Osteocyte (in vitro differentiated cells): Measurements from ENCODE around the gene DPP10. TPM values are rescaled to one million over a fixed set of nuclear protein-coding genes. Genes with fewer than 3 reads are reported as not detected.
"Not testable (repeated sequence)": the region's sequence is repeated elsewhere in the genome, so short reads cannot be mapped to it uniquely, and the experiment has no call there.

ENCODE experiments used
- DNase-seq: peaks from one replicate; pipeline ENCODE4 v3.0.0; 2021; ENCODE audit warnings: mixed read lengths; ENCODE audit not compliant: unreplicated experiment; ENCODE audit errors: extremely low spot score
- H3K27ac Mint-ChIP-seq: one replicate; pipeline ENCODE4 v1.8.0; 2021; ENCODE audit warnings: mild to moderate bottlenecking, mixed read lengths; ENCODE audit not compliant: unreplicated experiment
- H3K27me3 Mint-ChIP-seq: one replicate; pipeline ENCODE4 v1.8.0; 2021; ENCODE audit warnings: mixed read lengths; ENCODE audit not compliant: unreplicated experiment
- H3K36me3 Mint-ChIP-seq: one replicate; pipeline ENCODE4 v1.8.0; 2021; ENCODE audit warnings: mixed read lengths; ENCODE audit not compliant: unreplicated experiment
- H3K4me1 Mint-ChIP-seq: one replicate; pipeline ENCODE4 v1.8.0; 2021; ENCODE audit warnings: mixed read lengths; ENCODE audit not compliant: unreplicated experiment
- H3K4me3 Mint-ChIP-seq: one replicate; pipeline ENCODE4 v1.8.0; 2021; ENCODE audit warnings: mild to moderate bottlenecking, moderate library complexity, mixed read lengths; ENCODE audit not compliant: unreplicated experiment
- H3K9me3 Mint-ChIP-seq: one replicate; pipeline ENCODE4 v1.8.0; 2021; ENCODE audit warnings: mixed read lengths; ENCODE audit not compliant: unreplicated experiment
- CTCF ChIP-seq: fragments of 200-600 bp; sonication (generic); IDR thresholded peaks from 2 replicates; pipeline ENCODE4 v1.5.0; 2021; ENCODE audit warnings: antibody characterized with exemption, mild to moderate bottlenecking, moderate library complexity
- total RNA-seq: library from RNA; stranded (reverse); gene quantifications from 2 replicates; pipeline ENCODE4 v1.2.1, GENCODE V29; 2021

The DPP10 gene
- total RNA-seq, 1 donor from 2014 or later: not detected

DNA sequence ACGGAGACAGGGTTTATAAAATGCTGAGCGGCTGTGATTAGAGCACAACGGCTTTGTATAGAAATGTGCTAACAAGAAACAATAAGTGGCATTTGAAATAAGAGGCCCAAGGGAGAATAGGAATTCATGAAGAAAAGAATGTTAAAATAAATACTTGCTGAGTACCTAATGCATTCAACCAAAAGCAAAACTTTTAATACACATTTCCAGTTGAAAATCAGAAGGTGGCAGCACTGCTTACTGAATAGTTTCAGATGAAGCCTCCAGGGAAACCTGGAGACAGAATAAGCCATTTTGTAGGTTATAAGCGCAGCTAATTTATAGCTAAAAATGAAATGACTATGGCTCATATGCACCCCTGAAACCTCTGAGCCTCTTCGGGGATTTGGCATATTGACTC is 286.6 kb downstream of the DPP10 start:
- H3K4me1 Mint-ChIP-seq: no peaks in the 10 kb centered on the region
- H3K9me3 Mint-ChIP-seq: peaks cover 5% of the 10 kb centered on the region
- H3K27me3 Mint-ChIP-seq: no peaks in the 10 kb centered on the region
- no peaks in the 10 kb centered on the region for H3K36me3 Mint-ChIP-seq
- no peak for TF ChIP-seq CTCF
- no peak overlapping the region for H3K4me3 Mint-ChIP-seq
- no peak overlapping the region for H3K27ac Mint-ChIP-seq
- no peak for DNase-seq

- Mint-ChIP-seq H3K9me3 (peaks cover 13% of the 10 kb centered on the region), H3K4me1 (no peaks in the 10 kb centered on the region), H3K27me3 (no peaks in the 10 kb centered on the region), H3K36me3 (no peaks in the 10 kb centered on the region), H3K27ac (no peak overlapping the region), H3K4me3 (no peak overlapping the region)
- TF ChIP-seq CTCF: no peak
- no peak for DNase-seq
These were observed 292.7 kb downstream of the DPP10 start for GRCh38 chr2:114735126-114735525.

- no peaks in the 10 kb centered on the region for H3K36me3 Mint-ChIP-seq
- H3K27me3 Mint-ChIP-seq: no peaks in the 10 kb centered on the region
- H3K4me1 Mint-ChIP-seq: no peaks in the 10 kb centered on the region
- no peak overlapping the region for H3K4me3 Mint-ChIP-seq
- H3K9me3 Mint-ChIP-seq: peaks cover 10% of the 10 kb centered on the region
- no peak for DNase-seq
- no peak for TF ChIP-seq CTCF
- H3K27ac Mint-ChIP-seq: no peak overlapping the region
These were observed 299.8 kb downstream of the DPP10 start for GRCh38 chr2:114742245-114742644.

- Mint-ChIP-seq H3K27me3 (no peaks in the 10 kb centered on the region), H3K27ac (no peak overlapping the region), H3K4me3 (no peak overlapping the region), H3K9me3 (peaks cover 5% of the 10 kb centered on the region), H3K4me1 (no peaks in the 10 kb centered on the region), H3K36me3 (no peaks in the 10 kb centered on the region)
- no peak for DNase-seq
- TF ChIP-seq CTCF: no peak
These were observed 303.3 kb downstream of the DPP10 start for GRCh38 chr2:114745700-114746099.

DNA sequence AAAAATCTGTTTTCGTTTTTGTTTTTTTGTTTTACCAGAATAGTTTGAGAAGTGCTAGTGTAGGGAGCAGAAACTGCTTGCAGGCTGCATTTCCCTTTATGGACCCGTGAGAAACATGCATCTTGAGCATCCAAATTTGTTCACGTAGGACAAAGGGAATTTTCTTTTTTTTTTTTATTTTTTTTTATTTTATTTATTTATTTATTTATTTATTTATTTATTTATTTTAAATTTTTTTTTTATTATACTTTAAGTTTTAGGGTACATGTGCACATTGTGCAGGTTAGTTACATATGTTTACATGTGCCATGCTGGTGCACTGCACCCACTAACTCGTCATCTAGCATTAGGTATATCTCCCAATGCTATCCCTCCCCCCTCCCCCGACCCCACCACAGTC is 305.7 kb downstream of the DPP10 start:
- H3K4me3 Mint-ChIP-seq, DNase-seq, H3K9me3 Mint-ChIP-seq, H3K36me3 Mint-ChIP-seq, H3K4me1 Mint-ChIP-seq, H3K27me3 Mint-ChIP-seq, H3K27ac Mint-ChIP-seq: not testable (repeated sequence)

DNA sequence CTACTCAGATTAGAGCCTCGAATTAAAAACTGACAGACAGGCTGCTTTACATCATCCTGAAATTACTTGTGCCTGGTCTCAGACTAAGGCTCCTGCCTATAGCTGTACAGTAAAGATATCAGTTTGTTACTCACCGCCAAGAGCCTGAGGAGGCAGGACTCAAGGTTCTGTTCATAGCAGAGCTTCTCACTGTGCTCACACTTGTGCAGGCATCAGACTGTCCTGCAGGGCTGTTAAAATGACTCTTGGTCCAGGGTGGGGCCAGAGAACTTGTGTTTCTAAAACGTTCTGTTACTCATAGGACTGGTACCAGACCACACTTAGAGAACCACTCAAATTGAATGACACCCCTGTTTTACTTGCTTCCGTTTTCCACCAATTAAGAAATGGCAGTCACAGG is 310.0 kb downstream of the DPP10 start:
- no peak for TF ChIP-seq CTCF
- peaks cover 10% of the 10 kb centered on the region for H3K9me3 Mint-ChIP-seq
- H3K4me3 Mint-ChIP-seq: no peak overlapping the region
- DNase-seq: no peak
- no peaks in the 10 kb centered on the region for H3K27me3 Mint-ChIP-seq
- no peaks in the 10 kb centered on the region for H3K4me1 Mint-ChIP-seq
- H3K27ac Mint-ChIP-seq: no peak overlapping the region
- H3K36me3 Mint-ChIP-seq: no peaks in the 10 kb centered on the region
